Measurements from ENCODE around the gene ZRANB3. TPM values are rescaled to one million over a fixed set of nuclear protein-coding genes. Genes with fewer than 3 reads are reported as not detected.

Gene ZRANB3
- total and polyA plus RNA-seq, 10 of the 15 experiments (the other 5 are each of a cell fraction or from before 2014, with no cell fraction given): 5.6 to 11.4 (median 9.9) TPM

DNA sequence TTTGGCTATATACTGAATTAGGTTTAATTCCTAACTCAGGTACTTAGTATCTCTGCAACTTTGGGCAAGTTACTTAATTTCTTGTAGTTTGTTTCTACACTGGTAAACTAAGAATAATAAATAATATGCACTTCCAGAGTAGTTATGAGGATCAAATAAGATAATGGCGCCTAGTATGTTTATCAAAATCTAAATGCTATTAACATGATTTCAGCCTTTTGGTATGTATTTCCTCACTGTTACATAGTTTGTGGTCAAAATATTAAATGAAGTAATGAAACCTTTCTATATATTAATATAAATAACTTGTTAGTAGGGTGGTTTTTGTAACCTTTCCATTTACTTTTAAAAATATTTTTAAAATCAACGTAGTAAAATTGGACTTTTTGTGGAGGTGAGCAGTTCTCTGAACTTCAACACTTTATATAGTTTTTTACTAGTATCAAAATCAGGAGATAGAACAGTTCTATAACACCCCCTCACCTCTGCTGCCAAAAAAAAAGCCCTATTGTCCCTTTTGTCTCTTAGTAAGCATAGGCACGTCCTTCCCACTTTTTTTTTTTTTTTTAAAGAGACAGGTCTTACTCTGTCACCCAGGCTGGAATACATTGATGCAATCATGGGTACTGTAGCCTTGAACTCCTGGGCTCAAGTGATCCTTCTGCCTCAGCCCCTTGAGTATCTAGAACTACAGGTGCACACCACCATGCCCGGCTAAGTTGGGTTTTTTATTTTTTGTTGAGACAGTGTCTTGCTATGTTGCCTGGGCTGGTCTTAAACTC lies 434.2 kb downstream of the ZRANB3 start:
- Histone ChIP-seq H3K36me3 (ENCODE audit: control insufficient read depth in 2 of 2, insufficient read depth in 2 of 2, low read length in 1 of 2) (peaks cover 0 to 12% of the 10 kb centered on the region in 2 experiments; a peak in 2 of 4 replicates), H3K27me3 (replicated peaks in 1 of 2; ENCODE audit: control insufficient read depth in 2 of 2, insufficient read depth in 2 of 2, low read length in 1 of 2) (no peaks in the 10 kb centered on the region), H3K4me2 (ENCODE audit: control insufficient read depth, insufficient read depth) (no peak overlapping the region), H3K27ac (ENCODE audit: control insufficient read depth, insufficient read depth) (no peak overlapping the region), H2AFZ (ENCODE audit: control insufficient read depth, low read depth, low read length) (no peak overlapping the region), H3K4me1 (ENCODE audit: control insufficient read depth, insufficient read depth, low read length) (no peaks in the 10 kb centered on the region), H3K79me2 (ENCODE audit: control insufficient read depth, insufficient read depth, low read length) (no peaks in the 10 kb centered on the region), H3K4me3 (no peak overlapping the region), H3K9ac (ENCODE audit: control insufficient read depth, insufficient read depth, low read length) (no peak overlapping the region), H4K20me1 (ENCODE audit: control insufficient read depth, insufficient read depth) (no peaks in the 10 kb centered on the region), H3K9me3 (replicated peaks; ENCODE audit: control insufficient read depth, insufficient read depth, low read length) (no peaks in the 10 kb centered on the region)
- ChIA-PET POLR2A (no interaction called here), SMC1A (ENCODE audit: uncharacterized antibody, unreplicated experiment) (no interaction called here), RAD21 (ENCODE audit: unreplicated experiment) (no interaction called here), CTCF (no interaction called here)
- no peak for ATAC-seq
- WGBS (ENCODE audit: insufficient coverage, insufficient replicate concordance, low lambda C conversion rate, missing lambda C conversion rate): 97% methylated on average over 4 of the region's 4 CpGs
- TF ChIP-seq TAF1 (IDR thresholded peaks at IDR 0.05; ENCODE audit: borderline replicate concordance, low read depth, low read length): no peak
- no peak for TF ChIP-seq EED (IDR thresholded peaks at IDR 0.05; ENCODE audit: low read depth)
- TF ChIP-seq TCF3 (IDR thresholded peaks at IDR 0.05; ENCODE audit: borderline replicate concordance, insufficient read depth, low read depth, low read length): no peak
- no peak for TF ChIP-seq IKZF2 (IDR thresholded peaks at IDR 0.05)
- TF ChIP-seq ZNF274 (IDR thresholded peaks at IDR 0.05; ENCODE audit: insufficient read depth, insufficient read length): no peak
- TF ChIP-seq NR2C1 (IDR thresholded peaks at IDR 0.05): no peak
- no peak for TF ChIP-seq YY1 (IDR thresholded peaks at IDR 0.05; ENCODE audit: low read depth, low read length)
- DNase-seq (ENCODE audit: low read depth, low spot score): no peak
- in situ Hi-C loops (cut with MboI): no loop called here
- FAIRE-seq: no peak
- BruUV-seq (replicated peaks): no TSS peak
- intact Hi-C loops (cut with micrococcal nuclease; ENCODE audit: unreplicated experiment): no loop called here

DNA sequence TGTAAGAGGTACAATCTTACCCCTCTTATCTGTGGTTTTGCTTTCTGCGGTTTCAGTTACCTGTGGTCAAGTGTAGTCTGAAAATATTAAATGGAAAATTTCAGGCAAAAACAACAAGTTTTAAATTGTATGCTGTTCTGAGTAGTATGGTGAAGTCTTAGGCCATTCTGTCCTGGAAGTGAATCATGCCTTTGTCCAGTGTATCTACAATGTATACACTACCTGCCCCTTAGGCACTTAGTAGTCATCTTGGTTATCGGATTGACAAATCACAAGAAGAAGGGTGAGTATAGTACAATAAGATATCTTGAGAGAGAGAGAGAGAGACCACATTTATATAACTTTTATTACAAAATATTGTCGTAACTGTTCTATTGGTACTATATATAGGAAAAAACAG lies 435.4 kb downstream of the ZRANB3 start:
- no TSS peak for BruUV-seq (replicated peaks)
- intact Hi-C loops (cut with micrococcal nuclease; ENCODE audit: unreplicated experiment) (no loop called here), in situ Hi-C loops (cut with MboI) (no loop called here)
- Histone ChIP-seq H3K79me2 (ENCODE audit: control insufficient read depth, insufficient read depth, low read length) (no peaks in the 10 kb centered on the region), H3K27ac (ENCODE audit: control insufficient read depth, insufficient read depth) (no peak overlapping the region), H3K9ac (ENCODE audit: control insufficient read depth, insufficient read depth, low read length) (no peak overlapping the region), H3K4me1 (ENCODE audit: control insufficient read depth, insufficient read depth, low read length) (no peaks in the 10 kb centered on the region), H4K20me1 (ENCODE audit: control insufficient read depth, insufficient read depth) (no peaks in the 10 kb centered on the region), H2AFZ (ENCODE audit: control insufficient read depth, low read depth, low read length) (no peak overlapping the region), H3K4me2 (ENCODE audit: control insufficient read depth, insufficient read depth) (no peak overlapping the region), H3K27me3 (replicated peaks in 1 of 2; ENCODE audit: control insufficient read depth in 2 of 2, insufficient read depth in 2 of 2, low read length in 1 of 2) (no peaks in the 10 kb centered on the region), H3K36me3 (ENCODE audit: control insufficient read depth in 2 of 2, insufficient read depth in 2 of 2, low read length in 1 of 2) (peaks cover 0 to 10% of the 10 kb centered on the region in 2 experiments; a peak in 2 of 4 replicates), H3K4me3 (no peak overlapping the region), H3K9me3 (replicated peaks; ENCODE audit: control insufficient read depth, insufficient read depth, low read length) (no peaks in the 10 kb centered on the region)
- DNase-seq (ENCODE audit: low read depth, low spot score) (no peak), ATAC-seq (no peak), FAIRE-seq (no peak)
- RAD21 ChIA-PET (ENCODE audit: unreplicated experiment): no interaction called here
- no peak for TF ChIP-seq NR2C2 (IDR thresholded peaks at IDR 0.05; ENCODE audit: borderline replicate concordance, control insufficient read depth, insufficient read length, low read depth)
- TF ChIP-seq, protein P1, sequence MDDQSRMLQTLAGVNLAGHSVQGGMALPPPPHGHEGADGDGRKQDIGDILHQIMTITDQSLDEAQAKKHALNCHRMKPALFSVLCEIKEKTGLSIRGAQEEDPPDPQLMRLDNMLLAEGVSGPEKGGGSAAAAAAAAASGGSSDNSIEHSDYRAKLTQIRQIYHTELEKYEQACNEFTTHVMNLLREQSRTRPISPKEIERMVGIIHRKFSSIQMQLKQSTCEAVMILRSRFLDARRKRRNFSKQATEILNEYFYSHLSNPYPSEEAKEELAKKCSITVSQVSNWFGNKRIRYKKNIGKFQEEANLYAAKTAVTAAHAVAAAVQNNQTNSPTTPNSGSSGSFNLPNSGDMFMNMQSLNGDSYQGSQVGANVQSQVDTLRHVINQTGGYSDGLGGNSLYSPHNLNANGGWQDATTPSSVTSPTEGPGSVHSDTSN (IDR thresholded peaks at IDR 0.05; ENCODE audit: insufficient replicate concordance, low read depth, low read length): no peak
- no peak for TF ChIP-seq ZZZ3 (IDR thresholded peaks at IDR 0.05; ENCODE audit: control insufficient read depth, insufficient read length, low read depth)
- TF ChIP-seq USF2 (IDR thresholded peaks at IDR 0.05; ENCODE audit: borderline replicate concordance, low read depth, low read length): no peak
- TF ChIP-seq MTA3 (IDR thresholded peaks at IDR 0.05; ENCODE audit: borderline replicate concordance, low read length): no peak
- TF ChIP-seq, protein P2, sequence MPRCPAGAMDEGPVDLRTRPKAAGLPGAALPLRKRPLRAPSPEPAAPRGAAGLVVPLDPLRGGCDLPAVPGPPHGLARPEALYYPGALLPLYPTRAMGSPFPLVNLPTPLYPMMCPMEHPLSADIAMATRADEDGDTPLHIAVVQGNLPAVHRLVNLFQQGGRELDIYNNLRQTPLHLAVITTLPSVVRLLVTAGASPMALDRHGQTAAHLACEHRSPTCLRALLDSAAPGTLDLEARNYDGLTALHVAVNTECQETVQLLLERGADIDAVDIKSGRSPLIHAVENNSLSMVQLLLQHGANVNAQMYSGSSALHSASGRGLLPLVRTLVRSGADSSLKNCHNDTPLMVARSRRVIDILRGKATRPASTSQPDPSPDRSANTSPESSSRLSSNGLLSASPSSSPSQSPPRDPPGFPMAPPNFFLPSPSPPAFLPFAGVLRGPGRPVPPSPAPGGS (IDR thresholded peaks at IDR 0.05; ENCODE audit: borderline replicate concordance, insufficient read depth, low read depth, low read length, poor library complexity, severe bottlenecking): no peak
- 100% methylated on average over 3 of the region's 3 CpGs for WGBS (ENCODE audit: insufficient coverage, insufficient replicate concordance, low lambda C conversion rate, missing lambda C conversion rate)
- POLR2A ChIA-PET: interaction anchor here (1.0 kb wide), 1 partner anchor 22 kb away, joined by 3 read pairs; no protein-coding TSS in a partner anchor
- SMC1A ChIA-PET (ENCODE audit: uncharacterized antibody, unreplicated experiment): no interaction called here
- CTCF ChIA-PET: no interaction called here

Measured in GM12878 (cell line).